GM18861 (cell line): ENCODE measurements around the gene TENM4.
"Not testable (repeated sequence)": the region's sequence is repeated elsewhere in the genome, so short reads cannot be mapped to it uniquely, and the experiment has no call there.

Experiments used
- ATAC-seq: cut with Tn5 transposase; IDR thresholded peaks from one replicate; pipeline ENCODE4 v1.9.1; 2021; ENCODE audit not compliant: unreplicated experiment

TENM4 gene

GRCh38 chr11:78828676-78829075 is 612.2 kb downstream of the TENM4 start:
- ATAC-seq = no peak

GRCh38 chr11:78827291-78827690 is 613.5 kb downstream of the TENM4 start:
- not testable (repeated sequence) for ATAC-seq

GRCh38 chr11:78825591-78826020 is 615.2 kb downstream of the TENM4 start:
- ATAC-seq = no peak

GRCh38 chr11:78823588-78823987 is 617.2 kb downstream of the TENM4 start:
- ATAC-seq = no peak

- no peak for ATAC-seq
Observed at GRCh38 chr11:78822931-78823423, 617.9 kb downstream of the TENM4 start.

GRCh38 chr11:78821371-78822306 is 619.2 kb downstream of the TENM4 start:
- no peak for ATAC-seq

GRCh38 chr11:78820741-78821140 is 620.1 kb downstream of the TENM4 start:
- ATAC-seq = no peak

- no peak for ATAC-seq
Observed at GRCh38 chr11:78818201-78818600, 622.6 kb downstream of the TENM4 start.

GRCh38 chr11:78815831-78816230 is 625.0 kb downstream of the TENM4 start:
- ATAC-seq = no peak

GRCh38 chr11:78812513-78813293 is 628.1 kb downstream of the TENM4 start:
- no peak for ATAC-seq

GRCh38 chr11:78810559-78811009 is 630.2 kb downstream of the TENM4 start:
- ATAC-seq = no peak

- no peak for ATAC-seq
Observed at GRCh38 chr11:78809931-78810541, 630.8 kb downstream of the TENM4 start.

- no peak for ATAC-seq
Observed at GRCh38 chr11:78808923-78809322, 631.9 kb downstream of the TENM4 start.

- ATAC-seq = no peak
Observed at GRCh38 chr11:78807351-78807750, 633.5 kb downstream of the TENM4 start.

- ATAC-seq = no peak
Observed at GRCh38 chr11:78806214-78807004, 634.4 kb downstream of the TENM4 start.

GRCh38 chr11:78804991-78805390 is 635.8 kb downstream of the TENM4 start:
- no peak for ATAC-seq

GRCh38 chr11:78803995-78804394 is 636.8 kb downstream of the TENM4 start:
- ATAC-seq = no peak

GRCh38 chr11:78802058-78802761 is 638.6 kb downstream of the TENM4 start:
- ATAC-seq = no peak

GRCh38 chr11:78801161-78801884 is 639.5 kb downstream of the TENM4 start:
- ATAC-seq = no peak
